ENCODE measurements around the gene CDON.

The CDON gene

DNA sequence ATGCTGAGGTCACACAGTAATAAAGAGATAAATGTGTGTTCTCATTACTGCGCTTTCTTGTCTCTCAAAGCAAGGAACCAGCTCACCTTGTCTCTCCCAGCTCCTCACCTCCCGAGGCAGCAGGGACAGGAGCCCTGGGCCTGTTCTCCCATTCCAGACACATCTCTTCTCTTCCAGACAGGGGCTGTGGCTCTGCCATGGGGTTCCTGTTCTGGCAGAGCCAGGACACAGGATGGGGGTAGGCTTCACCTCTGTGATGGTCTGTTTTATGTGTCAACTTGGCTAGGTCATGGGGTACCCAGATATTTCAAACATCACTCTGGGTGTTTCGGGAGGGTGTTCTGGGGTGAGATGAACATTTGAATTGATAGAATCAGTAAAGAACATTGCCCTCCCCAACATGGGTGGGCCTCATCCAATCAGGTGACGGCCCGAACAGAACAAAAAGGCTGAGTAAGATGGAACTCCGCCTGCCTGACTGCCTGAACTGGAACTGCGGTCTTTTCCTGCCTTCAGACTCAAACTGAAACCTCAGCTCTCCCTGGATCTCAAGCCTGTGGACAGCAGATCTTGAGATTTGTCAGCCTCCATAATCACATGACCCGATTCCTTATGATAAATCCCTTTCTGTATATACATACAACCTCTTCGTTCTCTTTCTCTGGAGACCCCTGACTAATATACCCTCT, 118.9 kb downstream of the CDON start:
- Histone ChIP-seq H3K27ac (replicated peaks) (no peak overlapping the region), H3K27me3 (ENCODE audit: insufficient read depth, poor library complexity, severe bottlenecking) (no peaks in the 10 kb centered on the region), H3K4me3 (replicated peaks; ENCODE audit: insufficient read depth, low read length) (no peak overlapping the region)
- DNase-seq (ENCODE audit: low read depth in 1 of 2, low spot score in 1 of 2), result no peak
- no peak for TF ChIP-seq SPI1 (IDR thresholded peaks at IDR 0.05; ENCODE audit: borderline replicate concordance, low read depth)
- TF ChIP-seq REST (IDR thresholded peaks at IDR 0.05; ENCODE audit: insufficient replicate concordance, low read depth), result no peak
- no peak for TF ChIP-seq CTCF (IDR thresholded peaks at IDR 0.05; ENCODE audit: insufficient read depth, low read length)
- TF ChIP-seq POLR2AphosphoS5 (IDR thresholded peaks at IDR 0.05; ENCODE audit: low read depth), result no peak
- no peak for TF ChIP-seq GABPA (IDR thresholded peaks at IDR 0.05; ENCODE audit: low read depth)

DNA sequence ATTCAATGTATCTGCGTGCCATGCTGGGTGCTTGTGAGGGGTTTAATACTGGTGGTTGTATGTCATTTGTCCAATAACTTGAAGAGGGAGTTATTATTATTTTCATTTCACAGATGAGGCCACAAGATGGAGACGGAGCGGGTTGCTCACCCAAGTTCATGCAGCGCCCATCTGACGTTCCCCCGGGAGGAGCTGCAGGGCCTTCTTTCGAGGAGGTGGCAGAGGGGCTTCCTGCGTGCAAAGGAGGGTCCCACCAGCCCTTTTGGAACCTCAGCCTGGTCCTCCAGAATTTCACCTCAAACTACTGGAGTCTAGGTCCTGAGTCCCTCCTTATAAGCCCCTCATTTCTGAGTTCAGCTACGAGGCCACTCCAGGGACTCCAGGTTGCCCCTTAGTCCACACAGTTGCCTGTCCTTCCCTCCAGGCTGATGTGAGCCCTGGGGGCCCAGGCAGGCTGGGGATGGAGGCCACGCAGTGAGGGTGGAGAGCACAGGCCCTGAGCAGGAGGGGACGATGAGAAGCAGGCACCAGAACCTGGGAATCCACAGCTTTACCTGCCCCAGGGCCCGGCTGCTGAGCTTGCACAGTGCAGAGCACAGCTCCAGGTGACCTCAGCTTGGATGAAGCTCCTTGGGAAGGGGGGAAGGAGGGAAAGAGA, 119.8 kb downstream of the CDON start:
- TF ChIP-seq REST (IDR thresholded peaks at IDR 0.05; ENCODE audit: insufficient replicate concordance, low read depth) (no peak), POLR2AphosphoS5 (IDR thresholded peaks at IDR 0.05; ENCODE audit: low read depth) (no peak), GABPA (IDR thresholded peaks at IDR 0.05; ENCODE audit: low read depth) (no peak), SPI1 (IDR thresholded peaks at IDR 0.05; ENCODE audit: borderline replicate concordance, low read depth) (no peak), CTCF (IDR thresholded peaks at IDR 0.05; ENCODE audit: insufficient read depth, low read length) (no peak)
- no peak for DNase-seq (ENCODE audit: low read depth in 1 of 2, low spot score in 1 of 2)
- no peaks in the 10 kb centered on the region for H3K27me3 ChIP-seq (ENCODE audit: insufficient read depth, poor library complexity, severe bottlenecking)
- no peak overlapping the region for H3K4me3 ChIP-seq (replicated peaks; ENCODE audit: insufficient read depth, low read length)
- no peak overlapping the region for H3K27ac ChIP-seq (replicated peaks)

GRCh38 chr11:125941619-125942611, 120.8 kb downstream of the CDON start:
- Histone ChIP-seq H3K27me3 (ENCODE audit: insufficient read depth, poor library complexity, severe bottlenecking) (no peaks in the 10 kb centered on the region), H3K4me3 (replicated peaks; ENCODE audit: insufficient read depth, low read length) (no peak overlapping the region), H3K27ac (replicated peaks) (no peak overlapping the region)
- TF ChIP-seq CTCF (IDR thresholded peaks at IDR 0.05; ENCODE audit: insufficient read depth, low read length) (peak; percentile 25), SPI1 (IDR thresholded peaks at IDR 0.05; ENCODE audit: borderline replicate concordance, low read depth) (no peak)
- DNase-seq (ENCODE audit: low read depth in 1 of 2, low spot score in 1 of 2), result no peak

Data from HL-60 (cell line).